Heart left ventricle (tissue), 16 donors: ENCODE measurements around the gene LBHD1. TPM values are rescaled to one million over a fixed set of nuclear protein-coding genes. Genes with fewer than 3 reads are reported as not detected.

Experiments used
- ATAC-seq, 4 donors: fragments of 200-7000 bp; cut with Tn5 transposase; one replicate each; pipeline ENCODE4 v1.9.1; 2020 to 2022; ENCODE audit warnings: moderate library complexity in 4 of 4, mild to moderate bottlenecking in 3 of 4, moderate number of reproducible peaks in 1 of 4
- DNase-seq, 5 donors: peaks; one replicate each; pipeline ENCODE4 v3.0.0-alpha.2; 2020
- H3K27ac ChIP-seq, 12 donors: fragments of 200-600 bp; sonication (generic) in 4 of 12; one replicate each; pipeline versions ENCODE4 v1.5.0 to v1.8.0; 2016 to 2022; ENCODE audit warnings: mild to moderate bottlenecking in 2 of 12
- H3K27me3 ChIP-seq, 9 donors: fragments of 200-600 bp; sonication (generic) in 2 of 9; one replicate each; pipeline versions ENCODE4 v1.5.1 to v1.8.0; 2016 to 2022; ENCODE audit warnings: mild to moderate bottlenecking in 3 of 9
- H3K36me3 ChIP-seq, 9 donors: fragments of 200-600 bp; sonication (generic) in 2 of 9; one replicate each; pipeline versions ENCODE4 v1.5.0 to v1.8.0; 2018 to 2022; ENCODE audit warnings: mild to moderate bottlenecking in 2 of 9
- H3K4me1 ChIP-seq, 12 donors: fragments of 200-600 bp; sonication (generic) in 4 of 12; one replicate each; pipeline versions ENCODE4 v1.5.0 to v1.8.0; 2016 to 2022; ENCODE audit warnings: mild to moderate bottlenecking in 3 of 12
- H3K4me3 ChIP-seq, 12 donors: fragments of 200-600 bp; sonication (generic) in 4 of 12; one replicate each; pipeline versions ENCODE4 v1.5.0 to v1.8.0; 2017 to 2022; ENCODE audit warnings: mild to moderate bottlenecking in 9 of 12, moderate library complexity in 4 of 12
- H3K9me3 ChIP-seq, 12 donors: fragments of 200-600 bp; sonication (generic) in 4 of 12; one replicate each; pipeline versions ENCODE4 v1.5.0 to v1.8.0; 2016 to 2022; ENCODE audit warnings: mild to moderate bottlenecking in 1 of 12
- CTCF ChIP-seq, 12 donors: fragments of 200-600 bp; sonication (generic) in 4 of 12; IDR thresholded peaks; one replicate each; pipeline versions ENCODE4 v1.5.0 to v1.8.0; 2018 to 2022; ENCODE audit warnings: antibody characterized with exemption in 12 of 12, mild to moderate bottlenecking in 5 of 12
- POLR2A ChIP-seq, 2 donors: fragments of 450-650 bp; IDR thresholded peaks; one replicate each; pipeline ENCODE4 v1.6.1; 2017; ENCODE audit warnings: antibody characterized with exemption in 2 of 2, mild to moderate bottlenecking in 2 of 2, moderate library complexity in 2 of 2
- WGBS, 4 donors: extraction: QIAGEN DNeasy Blood & Tissue Kit in 2 of 4; methylation state at CpG; one replicate each; pipeline versions ENCODE4 v1.1.5 to v1.1.7; 2013 to 2018; 5-methylcytosine and 5-hydroxymethylcytosine counted together
- intact Hi-C, 10 donors: fragments of 100-400 bp; cut with DNase I; formaldehyde crosslinking; loops; one replicate each; pipeline versions ENCODE4 v1.11.1 to v1.14.2; 2022
- polyA plus RNA-seq, 2 donors: library from polyadenylated mRNA; stranded (reverse); fragments of 200-250 nt; gene quantifications; one replicate each; pipeline ENCODE4 v1.2.3, GENCODE V29; 2013
- total RNA-seq, 9 donors: library from RNA; depleted of rRNA in 2 of 9; stranded (reverse); fragments of >200 nt in 2 of 9; fragmentation: NEBNext Ultra II Directional in 3 of 9; extraction: Animal tissue kit (Norgen Biotek cat#: 25700) in 3 of 9; gene quantifications; one replicate each; pipeline versions ENCODE4 v1.1.0 to v1.2.4, GENCODE V29; 2016 to 2023
- donor health status: ischemic (EF 13 %, LVEDD 7.1; RV severe dilation, severe dysfunction).
- donor health status: healthy with polysubstance abuse.
- donor health status: DM: no; HTN: yes; CAD: no.
- donor health status: DM: no; HTN: no; CAD: no.
- donor health status: ischemic (EF 25% LVEDD 6.9; RV normal size, moderate dysfunction).
- donor health status: ischemic (EF 25% LVEDD 5.7; RV mildly dilated, moderate dysfunction).
- donor health status: healthy.
- donor health status: DM: yes; HTN: yes; CAD: no.
- donor health status: ischemic (EF 35%, LVEDD 5.7; RV mildly dilated, moderate dysfunction).
- donor health status: nonischemic (EF 11% LVEDD 7.7; RV severe dilation, severe dysfunction).
- donor health status: DM: yes; HTN: yes; CAD: no.
- donor health status: PGD.
- donor health status: ischemic (EF 29% LVEDD 5.4; RV normal size, mild dysfunction).
- donor health status: nonischemic (EF 23%, LVEDD 6.1; RV moderate dilation, normal function).

LBHD1 gene
- total and polyA plus RNA-seq, 11 donors: 1.4 to 6.3 (median 2.4) TPM

- no peaks in the 10 kb centered on the region for H3K27me3 ChIP-seq
- ATAC-seq: no peak
- H3K4me3 ChIP-seq: no peak overlapping the region
- H3K4me1 ChIP-seq: peaks cover 5 to 63% (median 43%) of the 10 kb centered on the region in 12 donors
- TF ChIP-seq CTCF (IDR thresholded peaks at IDR 0.05) (no peak), POLR2A (IDR thresholded peaks at IDR 0.05) (no peak)
- 72 to 80% (median 77%) methylated on average over 4 of the region's 4 CpGs for WGBS, 4 donors
- DNase-seq: peak in 2 of 5 donors; percentile 14 to 29
- H3K36me3 ChIP-seq: peaks cover 0 to 34% (median 28%) of the 10 kb centered on the region in 9 donors
- peak overlapping the region in 7 of 12 donors; percentile 4 to 97 (median 10) for H3K27ac ChIP-seq
- intact Hi-C loops: loop anchor here in 2 of 10 donors (5.0 kb wide), 1 partner anchor 38 kb away; the partner anchor contains the start of genes BSCL2 (in 2 of the 2) and GNG3 (in 2 of the 2)
- H3K9me3 ChIP-seq: no peaks in the 10 kb centered on the region
Measured at GRCh38 chr11:62669420-62670161, 2.5 kb downstream of the LBHD1 start.

GRCh38 chr11:62667460-62667859 lies 4.6 kb downstream of the LBHD1 start:
- H3K9me3 ChIP-seq: no peaks in the 10 kb centered on the region
- H3K27me3 ChIP-seq: no peaks in the 10 kb centered on the region
- H3K4me1 ChIP-seq: peaks cover 5 to 59% (median 43%) of the 10 kb centered on the region in 12 donors
- TF ChIP-seq CTCF (IDR thresholded peaks at IDR 0.05): no peak
- TF ChIP-seq POLR2A (IDR thresholded peaks at IDR 0.05): no peak
- DNase-seq: peak in 2 of 5 donors; percentile 2 to 20
- intact Hi-C loops: loop anchor here in 1 of 10 donors (5.0 kb wide), 1 partner anchor 40 kb away; the partner anchor contains the start of genes BSCL2 and GNG3
- ATAC-seq: no peak
- H3K27ac ChIP-seq: peak overlapping the region in 1 of 12 donors; percentile 89
- H3K4me3 ChIP-seq: no peak overlapping the region
- WGBS, 4 donors: 61 to 86% (median 73%) methylated on average over 2 of the region's 2 CpGs
- H3K36me3 ChIP-seq: peaks cover 0 to 27% (median 20%) of the 10 kb centered on the region in 9 donors

GRCh38 chr11:62666259-62666926 lies 5.7 kb downstream of the LBHD1 start:
- Histone ChIP-seq H3K36me3 (peaks cover 0 to 36% (median 27%) of the 10 kb centered on the region in 9 donors), H3K27ac (peak overlapping the region; percentile 30 to 98 (median 88)), H3K27me3 (no peaks in the 10 kb centered on the region), H3K4me1 (peaks cover 5 to 55% (median 41%) of the 10 kb centered on the region in 12 donors), H3K4me3 (peak overlapping the region; percentile 53 to 92 (median 83)), H3K9me3 (no peaks in the 10 kb centered on the region)
- ATAC-seq (peak in 1 of 4 donors; percentile 0), DNase-seq (peak in 2 of 5 donors; percentile 34 to 60)
- TF ChIP-seq CTCF (IDR thresholded peaks at IDR 0.05) (no peak), POLR2A (IDR thresholded peaks at IDR 0.05) (no peak)
- intact Hi-C loops: loop anchor here in 1 of 10 donors (5.0 kb wide), 1 partner anchor 41 kb away; the partner anchor contains the start of genes BSCL2 and GNG3
- 48 to 54% (median 49%) methylated on average over 11 to 16 of the region's 16 CpGs for WGBS, 4 donors
